GM10248 (cell line): Measurements from ENCODE around the gene PHOSPHO1.
"Not testable (repeated sequence)": the region's sequence is repeated elsewhere in the genome, so short reads cannot be mapped to it uniquely, and the experiment has no call there.

Source experiments
- CTCF ChIA-PET: fragments of 300-600 bp; sonication (Branson Sonifier 250); formaldehyde crosslinking; extraction: SDS; loops from one replicate; lab custom pipeline; 2021; ENCODE audit warnings: antibody characterized with exemption; lab: Yijun Ruan, JAX
- POLR2A ChIA-PET: fragments of 350-650 bp; sonication (Branson Sonifier 250); formaldehyde crosslinking; extraction: SDS; loops from one replicate; lab custom pipeline; 2020; ENCODE audit warnings: antibody characterized with exemption; lab: Yijun Ruan, JAX
- DNase-seq: peaks from one replicate; pipeline ENCODE4 v3.0.0; 2012; ENCODE audit errors: extremely low spot score
- CTCF ChIP-seq: IDR thresholded peaks from 2 replicates; pipeline ENCODE4 v1.5.1; 2012; ENCODE audit warnings: mild to moderate bottlenecking, low read depth; ENCODE audit errors: extremely low read depth, missing control alignments, control extremely low read depth

PHOSPHO1 gene

GRCh38 chr17:49267912-49268311 lies 37.3 kb upstream of the PHOSPHO1 start:
- POLR2A ChIA-PET = no interaction called here
- DNase-seq = no peak
- TF ChIP-seq CTCF = no peak
- CTCF ChIA-PET = no interaction called here

- no peak for TF ChIP-seq CTCF
- POLR2A ChIA-PET = no interaction called here
- DNase-seq = no peak
- CTCF ChIA-PET = no interaction called here
Observed at GRCh38 chr17:49266233-49266632, 35.6 kb upstream of the PHOSPHO1 start.

GRCh38 chr17:49261540-49261939 lies 31.0 kb upstream of the PHOSPHO1 start:
- CTCF ChIA-PET = interaction anchor here (0.8 kb wide), 1 partner anchor 34 kb away, joined by 3 read pairs; no protein-coding TSS in a partner anchor
- DNase-seq, POLR2A ChIA-PET: not testable (repeated sequence)

GRCh38 chr17:49260817-49261291 lies 30.3 kb upstream of the PHOSPHO1 start:
- CTCF ChIA-PET = interaction anchor here (0.8 kb wide), 1 partner anchor 34 kb away, joined by 3 read pairs; no protein-coding TSS in a partner anchor
- no peak for DNase-seq
- no peak for TF ChIP-seq CTCF
- POLR2A ChIA-PET = no interaction called here

GRCh38 chr17:49260011-49260816 lies 29.6 kb upstream of the PHOSPHO1 start:
- no peak for TF ChIP-seq CTCF
- DNase-seq = peak; percentile 68
- ChIA-PET CTCF (interaction anchor here (0.8 to 1.0 kb wide), 2 partner anchors 33 kb away, joined by 3 read pairs; no protein-coding TSS in a partner anchor), POLR2A (interaction anchor here (0.6 kb wide), 1 partner anchor 251 kb away, joined by 3 read pairs; no protein-coding TSS in a partner anchor)

GRCh38 chr17:49259663-49260010 lies 29.1 kb upstream of the PHOSPHO1 start:
- CTCF ChIA-PET = interaction anchor here (1.0 kb wide), 1 partner anchor 32 kb away, joined by 3 read pairs; no protein-coding TSS in a partner anchor
- no peak for TF ChIP-seq CTCF
- no peak for DNase-seq
- POLR2A ChIA-PET = no interaction called here

GRCh38 chr17:49258394-49258793 lies 27.8 kb upstream of the PHOSPHO1 start:
- no peak for DNase-seq
- POLR2A ChIA-PET = no interaction called here
- CTCF ChIA-PET = no interaction called here
- TF ChIP-seq CTCF = no peak
